Measurements from ENCODE around the gene WDR91. TPM values are rescaled to one million over a fixed set of nuclear protein-coding genes. Genes with fewer than 3 reads are reported as not detected.

The WDR91 gene
- total RNA-seq, 1 experiment from 2014 or later = 9.1 TPM

GRCh38 chr7:135170274-135170997, 40.9 kb downstream of the WDR91 start, which contains the start of gene CYREN:
CYREN (minus strand) TSS chr7:135170707; CDS start chr7:135168922, 1,785 bp downstream.
- H3K36me3 ChIP-seq (replicated peaks; ENCODE audit: control insufficient read depth, insufficient read depth, low read length) = peaks cover 32% of the 10 kb centered on the region
- peak within 1 kb of the TSS; percentile 91 for H3K4me3 ChIP-seq (ENCODE audit: insufficient read depth, low read depth, low read length)
- no peaks in the 10 kb centered on the region for H3K27me3 ChIP-seq (ENCODE audit: control insufficient read depth, insufficient read depth, low read length)
- DNase-seq = peak; percentile 94

- no peak for DNase-seq
- Histone ChIP-seq H3K4me3 (ENCODE audit: insufficient read depth, low read depth, low read length) (peak overlapping the region; percentile 91), H3K36me3 (replicated peaks; ENCODE audit: control insufficient read depth, insufficient read depth, low read length) (peaks cover 34% of the 10 kb centered on the region), H3K27me3 (ENCODE audit: control insufficient read depth, insufficient read depth, low read length) (no peaks in the 10 kb centered on the region)
These were observed 41.4 kb downstream of the WDR91 start for GRCh38 chr7:135169964-135170273.

- Histone ChIP-seq H3K36me3 (replicated peaks; ENCODE audit: control insufficient read depth, insufficient read depth, low read length) (peaks cover 36% of the 10 kb centered on the region), H3K27me3 (ENCODE audit: control insufficient read depth, insufficient read depth, low read length) (no peaks in the 10 kb centered on the region), H3K4me3 (ENCODE audit: insufficient read depth, low read depth, low read length) (peak overlapping the region; percentile 91)
- peak; percentile 80 for DNase-seq
These were observed 42.0 kb downstream of the WDR91 start for GRCh38 chr7:135169141-135169963.

- DNase-seq = peak; percentile 13
- no peaks in the 10 kb centered on the region for H3K27me3 ChIP-seq (ENCODE audit: control insufficient read depth, insufficient read depth, low read length)
- H3K4me3 ChIP-seq (ENCODE audit: insufficient read depth, low read depth, low read length) = no peak overlapping the region
- H3K36me3 ChIP-seq (replicated peaks; ENCODE audit: control insufficient read depth, insufficient read depth, low read length) = peaks cover 36% of the 10 kb centered on the region
These were observed 42.7 kb downstream of the WDR91 start for GRCh38 chr7:135168489-135169140.

- DNase-seq = peak; percentile 38
- Histone ChIP-seq H3K4me3 (ENCODE audit: insufficient read depth, low read depth, low read length) (no peak overlapping the region), H3K27me3 (ENCODE audit: control insufficient read depth, insufficient read depth, low read length) (no peaks in the 10 kb centered on the region), H3K36me3 (replicated peaks; ENCODE audit: control insufficient read depth, insufficient read depth, low read length) (peaks cover 36% of the 10 kb centered on the region)
These were observed 43.3 kb downstream of the WDR91 start for GRCh38 chr7:135168001-135168400.

GRCh38 chr7:135167365-135167917, 43.9 kb downstream of the WDR91 start:
- Histone ChIP-seq H3K4me3 (ENCODE audit: insufficient read depth, low read depth, low read length) (no peak overlapping the region), H3K27me3 (ENCODE audit: control insufficient read depth, insufficient read depth, low read length) (no peaks in the 10 kb centered on the region), H3K36me3 (replicated peaks; ENCODE audit: control insufficient read depth, insufficient read depth, low read length) (peaks cover 36% of the 10 kb centered on the region)
- DNase-seq = peak; percentile 10

GRCh38 chr7:135166338-135166990, 44.9 kb downstream of the WDR91 start:
- no peaks in the 10 kb centered on the region for H3K27me3 ChIP-seq (ENCODE audit: control insufficient read depth, insufficient read depth, low read length)
- H3K36me3 ChIP-seq (replicated peaks; ENCODE audit: control insufficient read depth, insufficient read depth, low read length) = peaks cover 36% of the 10 kb centered on the region
- DNase-seq = peak; percentile 7
- H3K4me3 ChIP-seq (ENCODE audit: insufficient read depth, low read depth, low read length) = no peak overlapping the region

- no peaks in the 10 kb centered on the region for H3K27me3 ChIP-seq (ENCODE audit: control insufficient read depth, insufficient read depth, low read length)
- DNase-seq = peak; percentile 5
- peaks cover 36% of the 10 kb centered on the region for H3K36me3 ChIP-seq (replicated peaks; ENCODE audit: control insufficient read depth, insufficient read depth, low read length)
- H3K4me3 ChIP-seq (ENCODE audit: insufficient read depth, low read depth, low read length) = no peak overlapping the region
These were observed 45.5 kb downstream of the WDR91 start for GRCh38 chr7:135165862-135166261.

GRCh38 chr7:135164357-135165061, 46.8 kb downstream of the WDR91 start:
- peaks cover 36% of the 10 kb centered on the region for H3K36me3 ChIP-seq (replicated peaks; ENCODE audit: control insufficient read depth, insufficient read depth, low read length)
- no peak overlapping the region for H3K4me3 ChIP-seq (ENCODE audit: insufficient read depth, low read depth, low read length)
- DNase-seq = peak; percentile 54
- no peaks in the 10 kb centered on the region for H3K27me3 ChIP-seq (ENCODE audit: control insufficient read depth, insufficient read depth, low read length)

- DNase-seq = no peak
- H3K4me3 ChIP-seq (ENCODE audit: insufficient read depth, low read depth, low read length) = no peak overlapping the region
- H3K36me3 ChIP-seq (replicated peaks; ENCODE audit: control insufficient read depth, insufficient read depth, low read length) = peaks cover 24% of the 10 kb centered on the region
- no peaks in the 10 kb centered on the region for H3K27me3 ChIP-seq (ENCODE audit: control insufficient read depth, insufficient read depth, low read length)
These were observed 48.8 kb downstream of the WDR91 start for GRCh38 chr7:135162382-135163001.

- DNase-seq = peak; percentile 4
- peaks cover 16% of the 10 kb centered on the region for H3K36me3 ChIP-seq (replicated peaks; ENCODE audit: control insufficient read depth, insufficient read depth, low read length)
- H3K4me3 ChIP-seq (ENCODE audit: insufficient read depth, low read depth, low read length) = no peak overlapping the region
- no peaks in the 10 kb centered on the region for H3K27me3 ChIP-seq (ENCODE audit: control insufficient read depth, insufficient read depth, low read length)
These were observed 49.7 kb downstream of the WDR91 start for GRCh38 chr7:135161669-135162068.

- Histone ChIP-seq H3K36me3 (replicated peaks; ENCODE audit: control insufficient read depth, insufficient read depth, low read length) (peaks cover 10% of the 10 kb centered on the region), H3K4me3 (ENCODE audit: insufficient read depth, low read depth, low read length) (no peak overlapping the region), H3K27me3 (ENCODE audit: control insufficient read depth, insufficient read depth, low read length) (no peaks in the 10 kb centered on the region)
- peak; percentile 10 for DNase-seq
These were observed 50.3 kb downstream of the WDR91 start for GRCh38 chr7:135160858-135161653.
